Mammary epithelial cell (primary cell): Measurements from ENCODE around the gene TBX19.

Experiments
- CTCF ChIP-seq, 2 donors: IDR thresholded peaks in 1 of 2; conservative IDR thresholded peaks in 1 of 2; 2 replicates each; pipeline ENCODE4 v1.5.1; 2011 to 2012; ENCODE audit warnings: inconsistent platforms in 2 of 2, low read length in 2 of 2, mild to moderate bottlenecking in 2 of 2, control low read depth in 1 of 2, low read depth in 1 of 2; ENCODE audit not compliant: insufficient read depth in 1 of 2; ENCODE audit errors: extremely low read depth in 1 of 2
- EZH2 ChIP-seq: IDR thresholded peaks from 2 replicates; pipeline ENCODE4 v1.6.1; 2012; ENCODE audit warnings: low read length, inconsistent platforms, borderline replicate concordance

GRCh38 chr1:168330285-168330684 lies 49.6 kb downstream of the TBX19 start:
- TF ChIP-seq CTCF (conservative IDR thresholded peaks at IDR 0.05 in 1 of 2, IDR thresholded peaks at IDR 0.05 in 1 of 2; ENCODE audit: extremely low read depth in 1 of 2, insufficient read depth in 1 of 2, low read depth in 1 of 2, low read length in 2 of 2): no peak
- TF ChIP-seq EZH2: no peak
